HepG2 (cell line): ENCODE measurements around the gene LSM5. TPM values are rescaled to one million over a fixed set of nuclear protein-coding genes. Genes with fewer than 3 reads are reported as not detected.
A peak's percentile ranks its signal among the peaks of the same experiment; 100 is the strongest.

ENCODE experiments used
- AHR ChIP-seq: IDR thresholded peaks from 2 replicates; pipeline ENCODE4 v1.6.1; 2018; ENCODE audit warnings: missing genetic modification reagents, missing compliant biosample characterization
- ARID2 ChIP-seq: sonication (generic); formaldehyde crosslinking; IDR thresholded peaks from 2 replicates; pipeline ENCODE4 v1.8.1; 2022; ENCODE audit warnings: mild to moderate bottlenecking, missing genetic modification reagents, borderline replicate concordance
- DR1 ChIP-seq: sonication (generic); formaldehyde crosslinking; IDR thresholded peaks from 2 replicates; pipeline ENCODE4 v1.8.0; 2021; ENCODE audit warnings: mild to moderate bottlenecking, missing genetic modification reagents, inconsistent platforms
- FOXA3 ChIP-seq: IDR thresholded peaks from 2 replicates; pipeline ENCODE4 v1.6.1; 2016; ENCODE audit warnings: missing genetic modification reagents, missing compliant biosample characterization
- GPBP1L1 ChIP-seq: sonication (generic); formaldehyde crosslinking; IDR thresholded peaks from 2 replicates; pipeline ENCODE4 v1.5.0; 2020; ENCODE audit warnings: mild to moderate bottlenecking, missing genetic modification reagents
- GRHL1 ChIP-seq: sonication (generic); formaldehyde crosslinking; conservative IDR thresholded peaks from 2 replicates; pipeline ENCODE4 v1.8.0; 2022; ENCODE audit warnings: missing genetic modification reagents
- HNRNPUL1 ChIP-seq: fragments of 200-400 bp; formaldehyde crosslinking; IDR thresholded peaks from 2 replicates; pipeline ENCODE4 v1.6.1; 2017; ENCODE audit warnings: low read depth, mild to moderate bottlenecking, low read length, moderate library complexity
- IKZF1 ChIP-seq: fragments of 450-650 bp; IDR thresholded peaks from 2 replicates; pipeline ENCODE4 v1.7.1; 2016
- JUNB ChIP-seq: sonication (generic); formaldehyde crosslinking; IDR thresholded peaks from 2 replicates; pipeline ENCODE4 v1.8.0; 2022; ENCODE audit warnings: missing genetic modification reagents, mild to moderate bottlenecking, borderline replicate concordance
- KLF9 ChIP-seq: IDR thresholded peaks from 2 replicates; pipeline ENCODE4 v1.6.1; 2016; ENCODE audit warnings: low read depth
- NPAS2 ChIP-seq: sonication (generic); formaldehyde crosslinking; IDR thresholded peaks from 2 replicates; pipeline ENCODE4 v1.8.0; 2022; ENCODE audit warnings: mild to moderate bottlenecking, missing genetic modification reagents, borderline replicate concordance
- SATB2 ChIP-seq: sonication (generic); formaldehyde crosslinking; IDR thresholded peaks from 2 replicates; pipeline ENCODE4 v1.5.0; 2020; ENCODE audit warnings: missing genetic modification reagents
- ZBTB25 ChIP-seq: IDR thresholded peaks from 2 replicates; pipeline ENCODE4 v1.6.1; 2018; ENCODE audit warnings: missing genetic modification reagents
- ZNF142 ChIP-seq: sonication (generic); formaldehyde crosslinking; IDR thresholded peaks from 2 replicates; pipeline ENCODE4 v1.4.0; 2020; ENCODE audit warnings: missing genetic modification reagents
- ZNF296 ChIP-seq: sonication (generic); formaldehyde crosslinking; conservative IDR thresholded peaks from 2 replicates; pipeline ENCODE4 v1.5.0; 2020; ENCODE audit warnings: mild to moderate bottlenecking, missing genetic modification reagents
- ZNF615 ChIP-seq: sonication (generic); formaldehyde crosslinking; IDR thresholded peaks from 2 replicates; pipeline ENCODE4 v1.5.0; 2020; ENCODE audit warnings: mild to moderate bottlenecking, missing genetic modification reagents, borderline replicate concordance
- ZNF713 ChIP-seq: sonication (generic); formaldehyde crosslinking; IDR thresholded peaks from 2 replicates; pipeline ENCODE4 v1.4.0; 2020; ENCODE audit warnings: mild to moderate bottlenecking, missing genetic modification reagents
- ZNF891 ChIP-seq: sonication (generic); formaldehyde crosslinking; IDR thresholded peaks from 2 replicates; pipeline ENCODE4 v1.5.0; 2020; ENCODE audit warnings: mild to moderate bottlenecking, missing genetic modification reagents
- polyA plus RNA-seq, 8 experiments: library from polyadenylated mRNA; depleted of rRNA in 3 of 8; stranded (reverse) in 7 of 8; unstranded in 1 of 8; fragments of >200 nt; fragmentation: Illumina TruSeq in 4 of 8; extraction: Trizol in 4 of 8; gene quantifications; 2 replicates each; pipeline versions ENCODE4 v1.2.1 to v1.2.3, GENCODE V29; 2011 to 2016; ENCODE audit warnings: low read depth in 4 of 8, missing spikeins in 1 of 8, mixed read lengths in 1 of 8; ENCODE audit not compliant: insufficient read depth in 1 of 8
- total RNA-seq, 5 experiments: library from RNA; depleted of rRNA; stranded (reverse); fragments of >200 nt; fragmentation: Illumina TruSeq; extraction: Trizol; gene quantifications; 2 replicates each; pipeline ENCODE4 v1.2.3, GENCODE V29; 2016; ENCODE audit warnings: low read depth in 1 of 5

LSM5 gene
- total and polyA plus RNA-seq, 2 of the 13 experiments (the other 11 are each of a cell fraction or from before 2014, with no cell fraction given), result 30.3 to 183 TPM

GRCh38 chr7:32496052-32496813 lies 6.1 kb upstream of the LSM5 start (continued):
- TF ChIP-seq ZNF142 (CRISPR knock-in tag) (0 out of 2 replicates have a peak, but pooled peaks have one; percentile 13), NPAS2 (CRISPR knock-in tag) (no peak), HNRNPUL1 (no peak), ZNF891 (CRISPR knock-in tag) (no peak), KLF9 (no peak), ZNF296 (CRISPR knock-in tag) (no peak), ZBTB25 (CRISPR knock-in tag) (no peak), GRHL1 (CRISPR knock-in tag) (no peak), SATB2 (CRISPR knock-in tag) (0 out of 2 replicates have a peak, but pooled peaks have one; percentile 5), ZNF713 (CRISPR knock-in tag) (no peak; the same call in 1 of the 2 replicates), ZNF615 (no peak), JUNB (CRISPR knock-in tag) (no peak), IKZF1 (no peak), ARID2 (CRISPR knock-in tag) (0 out of 2 replicates have a peak, but pooled peaks have one; percentile 60), AHR (no peak), GPBP1L1 (CRISPR knock-in tag) (no peak), FOXA3 (CRISPR knock-in tag) (no peak), DR1 (CRISPR knock-in tag) (no peak)
